Gastroesophageal sphincter (tissue), 3 donors: ENCODE measurements around the gene LAMA5.

Experiments
- EP300 ChIP-seq: sonication (generic); formaldehyde crosslinking; IDR thresholded peaks from one replicate; pipeline ENCODE4 v1.6.1; 2017; ENCODE audit warnings: antibody characterized with exemption, mild to moderate bottlenecking
- POLR2A ChIP-seq, 2 donors: fragments of 450-650 bp; IDR thresholded peaks; one replicate each; pipeline ENCODE4 v1.6.1; 2017; ENCODE audit warnings: antibody characterized with exemption in 2 of 2, mild to moderate bottlenecking in 2 of 2, moderate library complexity in 1 of 2
- TF ChIP-seq, protein P1 (sequence below), 4 experiments: fragments of 200-600 bp in 2 of 4; fragments of 450-650 bp in 2 of 4; sonication (generic) in 1 of 4; IDR thresholded peaks; one replicate each; pipeline ENCODE4 v1.5.1; 2017 to 2019; ENCODE audit warnings: antibody characterized with exemption in 4 of 4, mild to moderate bottlenecking in 2 of 4, moderate library complexity in 2 of 4

GRCh38 chr20:62313460-62314338, 53.4 kb downstream of the LAMA5 start:
- TF ChIP-seq POLR2A (IDR thresholded peaks at IDR 0.05) = no peak
- TF ChIP-seq, protein P1, sequence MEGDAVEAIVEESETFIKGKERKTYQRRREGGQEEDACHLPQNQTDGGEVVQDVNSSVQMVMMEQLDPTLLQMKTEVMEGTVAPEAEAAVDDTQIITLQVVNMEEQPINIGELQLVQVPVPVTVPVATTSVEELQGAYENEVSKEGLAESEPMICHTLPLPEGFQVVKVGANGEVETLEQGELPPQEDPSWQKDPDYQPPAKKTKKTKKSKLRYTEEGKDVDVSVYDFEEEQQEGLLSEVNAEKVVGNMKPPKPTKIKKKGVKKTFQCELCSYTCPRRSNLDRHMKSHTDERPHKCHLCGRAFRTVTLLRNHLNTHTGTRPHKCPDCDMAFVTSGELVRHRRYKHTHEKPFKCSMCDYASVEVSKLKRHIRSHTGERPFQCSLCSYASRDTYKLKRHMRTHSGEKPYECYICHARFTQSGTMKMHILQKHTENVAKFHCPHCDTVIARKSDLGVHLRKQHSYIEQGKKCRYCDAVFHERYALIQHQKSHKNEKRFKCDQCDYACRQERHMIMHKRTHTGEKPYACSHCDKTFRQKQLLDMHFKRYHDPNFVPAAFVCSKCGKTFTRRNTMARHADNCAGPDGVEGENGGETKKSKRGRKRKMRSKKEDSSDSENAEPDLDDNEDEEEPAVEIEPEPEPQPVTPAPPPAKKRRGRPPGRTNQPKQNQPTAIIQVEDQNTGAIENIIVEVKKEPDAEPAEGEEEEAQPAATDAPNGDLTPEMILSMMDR (IDR thresholded peaks at IDR 0.05) = no peak
- TF ChIP-seq EP300 = no peak
